HG03439 (cell line): ENCODE data around the gene LRRC43.
"Not testable (repeated sequence)": the region's sequence is repeated elsewhere in the genome, so short reads cannot be mapped to it uniquely, and the experiment has no call there.

Experiments used
- ATAC-seq: cut with Tn5 transposase; IDR thresholded peaks from one replicate; pipeline ENCODE4 v1.9.1; 2021; ENCODE audit warnings: mild to moderate bottlenecking, moderate library complexity; ENCODE audit not compliant: unreplicated experiment

Gene LRRC43

GRCh38 chr12:122190842-122191668, 8.1 kb downstream of the LRRC43 start:
- no peak for ATAC-seq

- no peak for ATAC-seq
These were observed 9.5 kb downstream of the LRRC43 start for GRCh38 chr12:122192441-122192840.

DNA sequence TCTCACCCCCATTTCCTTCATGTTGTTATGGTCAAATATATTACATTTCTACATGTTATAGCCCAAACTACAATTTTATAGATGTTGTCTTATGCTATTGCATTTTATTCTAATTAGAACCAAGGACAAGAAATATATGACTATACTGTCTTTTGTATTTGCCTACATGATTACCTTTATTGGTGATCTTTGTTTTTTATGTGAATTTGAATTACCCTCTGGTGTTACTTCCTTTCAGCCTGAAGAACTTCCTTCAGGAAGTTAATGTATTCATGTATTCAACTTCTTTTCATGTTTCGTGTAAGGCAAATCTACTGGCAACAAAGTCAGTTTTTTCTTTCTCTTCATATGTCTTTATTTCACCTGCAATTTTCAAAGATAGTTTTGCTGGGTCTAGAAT, 11.9 kb downstream of the LRRC43 start:
- no peak for ATAC-seq

DNA sequence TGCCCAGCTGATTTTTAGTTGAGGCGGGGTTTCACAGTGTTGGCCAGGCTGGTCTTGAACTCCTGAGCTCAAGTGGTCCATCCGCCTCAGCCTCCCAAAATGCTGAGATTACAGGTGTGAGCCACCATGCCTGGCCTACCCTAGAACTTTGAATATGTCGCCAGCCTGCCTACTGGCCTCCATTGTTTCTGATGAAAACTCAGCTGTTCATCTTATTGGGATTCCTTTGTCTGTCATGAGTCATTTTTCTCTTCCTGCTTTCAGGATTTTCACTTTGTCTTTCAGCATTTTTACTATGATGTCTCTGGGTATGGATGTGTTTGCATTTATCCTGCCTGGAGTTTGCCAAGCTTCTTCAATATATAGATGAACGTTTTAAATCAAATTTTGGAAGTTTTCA, 12.5 kb downstream of the LRRC43 start:
- no peak for ATAC-seq

DNA sequence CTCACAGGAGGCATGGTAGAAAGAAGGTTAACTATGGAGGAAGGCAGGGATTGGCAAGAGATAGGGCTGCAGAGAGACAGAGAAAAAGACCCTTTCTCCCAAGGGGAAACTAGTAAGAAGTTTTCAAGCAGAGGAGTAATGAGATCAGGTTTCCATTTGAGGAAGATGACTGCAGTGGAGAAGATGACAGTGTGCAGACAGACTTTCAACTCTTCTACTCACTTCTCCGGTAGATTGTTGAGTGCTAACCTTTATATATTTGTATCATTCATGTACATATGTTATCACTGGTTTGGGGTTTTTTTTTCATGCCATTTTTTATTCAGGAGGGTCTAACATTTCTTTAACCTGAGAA, 14.7 kb downstream of the LRRC43 start:
- ATAC-seq, result no peak

GRCh38 chr12:122199484-122200355, 16.8 kb downstream of the LRRC43 start:
- no peak for ATAC-seq

GRCh38 chr12:122200541-122201175, 17.7 kb downstream of the LRRC43 start:
- ATAC-seq, result no peak

DNA sequence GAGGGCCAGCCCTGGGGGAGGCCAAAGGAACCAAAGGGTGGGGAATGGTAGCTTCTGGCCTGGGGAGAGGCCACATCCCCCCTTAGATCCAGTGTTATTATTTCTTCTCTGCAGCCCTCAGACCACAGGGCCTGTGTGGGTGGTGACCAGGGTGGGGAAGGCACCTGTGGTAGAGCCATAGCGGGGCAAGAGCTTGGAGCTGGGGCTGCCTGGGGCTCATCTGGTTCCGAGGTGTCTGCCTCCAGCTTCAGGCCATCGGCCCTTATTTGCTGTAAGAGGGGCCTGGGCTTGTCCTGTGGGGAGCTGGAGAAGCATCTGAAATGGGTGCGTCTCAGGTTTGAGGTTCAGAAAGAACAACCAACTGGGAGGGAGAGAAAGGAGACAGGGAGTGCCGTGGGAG, 18.5 kb downstream of the LRRC43 start:
- no peak for ATAC-seq

GRCh38 chr12:122202017-122202416, 19.1 kb downstream of the LRRC43 start:
- ATAC-seq, result no peak

DNA sequence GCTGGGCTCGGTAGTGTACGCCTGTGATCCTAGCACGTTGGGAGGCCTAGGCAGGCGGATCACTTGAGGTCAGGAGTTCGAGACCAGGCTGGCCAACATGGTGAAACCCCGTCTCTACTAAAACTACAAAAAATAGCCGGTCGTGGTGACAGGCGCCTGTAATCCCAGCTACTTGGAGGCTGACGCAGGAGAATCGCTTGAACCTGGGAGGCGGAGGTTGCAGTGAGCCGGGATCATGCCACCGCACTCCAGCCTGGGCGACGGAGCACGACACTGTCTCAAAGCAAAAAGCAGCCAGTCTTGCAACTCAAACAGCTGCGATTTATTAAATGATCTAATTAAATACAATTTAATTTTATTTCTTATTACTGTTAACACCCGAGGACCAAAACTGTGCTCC, 19.9 kb downstream of the LRRC43 start:
- ATAC-seq, result not testable (repeated sequence)

GRCh38 chr12:122203301-122204166, 20.6 kb downstream of the LRRC43 start, which contains the start of gene B3GNT4:
B3GNT4 (plus strand) TSS chr12:122203709; CDS start chr12:122204619, 910 bp downstream.
- ATAC-seq, result no peak

GRCh38 chr12:122204167-122205052, 21.5 kb downstream of the LRRC43 start:
- ATAC-seq, result no peak

- ATAC-seq, result no peak
These were observed 22.4 kb downstream of the LRRC43 start for GRCh38 chr12:122205053-122205925.

DNA sequence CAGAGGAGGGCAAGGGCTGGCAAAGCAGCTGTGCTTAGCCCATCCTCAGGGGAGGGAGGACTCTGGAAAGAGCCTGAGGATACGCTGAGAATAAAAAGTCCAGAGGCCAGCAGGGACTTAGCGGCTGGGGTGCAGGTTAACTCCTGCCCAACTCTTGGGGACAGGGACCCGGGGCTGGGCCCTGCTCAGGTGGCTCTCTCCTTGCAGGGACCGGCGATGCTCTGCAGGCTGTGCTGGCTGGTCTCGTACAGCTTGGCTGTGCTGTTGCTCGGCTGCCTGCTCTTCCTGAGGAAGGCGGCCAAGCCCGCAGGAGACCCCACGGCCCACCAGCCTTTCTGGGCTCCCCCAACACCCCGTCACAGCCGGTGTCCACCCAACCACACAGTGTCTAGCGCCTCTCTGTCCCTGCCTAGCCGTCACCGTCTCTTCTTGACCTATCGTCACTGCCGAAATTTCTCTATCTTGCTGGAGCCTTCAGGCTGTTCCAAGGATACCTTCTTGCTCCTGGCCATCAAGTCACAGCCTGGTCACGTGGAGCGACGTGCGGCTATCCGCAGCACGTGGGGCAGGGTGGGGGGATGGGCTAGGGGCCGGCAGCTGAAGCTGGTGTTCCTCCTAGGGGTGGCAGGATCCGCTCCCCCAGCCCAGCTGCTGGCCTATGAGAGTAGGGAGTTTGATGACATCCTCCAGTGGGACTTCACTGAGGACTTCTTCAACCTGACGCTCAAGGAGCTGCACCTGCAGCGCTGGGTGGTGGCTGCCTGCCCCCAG, 23.4 kb downstream of the LRRC43 start:
- ATAC-seq, result no peak

DNA sequence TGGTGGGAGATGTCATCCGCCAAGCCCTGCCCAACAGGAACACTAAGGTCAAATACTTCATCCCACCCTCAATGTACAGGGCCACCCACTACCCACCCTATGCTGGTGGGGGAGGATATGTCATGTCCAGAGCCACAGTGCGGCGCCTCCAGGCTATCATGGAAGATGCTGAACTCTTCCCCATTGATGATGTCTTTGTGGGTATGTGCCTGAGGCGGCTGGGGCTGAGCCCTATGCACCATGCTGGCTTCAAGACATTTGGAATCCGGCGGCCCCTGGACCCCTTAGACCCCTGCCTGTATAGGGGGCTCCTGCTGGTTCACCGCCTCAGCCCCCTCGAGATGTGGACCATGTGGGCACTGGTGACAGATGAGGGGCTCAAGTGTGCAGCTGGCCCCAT, 24.1 kb downstream of the LRRC43 start:
- ATAC-seq, result no peak

GRCh38 chr12:122207391-122207790, 24.5 kb downstream of the LRRC43 start:
- ATAC-seq, result no peak

DNA sequence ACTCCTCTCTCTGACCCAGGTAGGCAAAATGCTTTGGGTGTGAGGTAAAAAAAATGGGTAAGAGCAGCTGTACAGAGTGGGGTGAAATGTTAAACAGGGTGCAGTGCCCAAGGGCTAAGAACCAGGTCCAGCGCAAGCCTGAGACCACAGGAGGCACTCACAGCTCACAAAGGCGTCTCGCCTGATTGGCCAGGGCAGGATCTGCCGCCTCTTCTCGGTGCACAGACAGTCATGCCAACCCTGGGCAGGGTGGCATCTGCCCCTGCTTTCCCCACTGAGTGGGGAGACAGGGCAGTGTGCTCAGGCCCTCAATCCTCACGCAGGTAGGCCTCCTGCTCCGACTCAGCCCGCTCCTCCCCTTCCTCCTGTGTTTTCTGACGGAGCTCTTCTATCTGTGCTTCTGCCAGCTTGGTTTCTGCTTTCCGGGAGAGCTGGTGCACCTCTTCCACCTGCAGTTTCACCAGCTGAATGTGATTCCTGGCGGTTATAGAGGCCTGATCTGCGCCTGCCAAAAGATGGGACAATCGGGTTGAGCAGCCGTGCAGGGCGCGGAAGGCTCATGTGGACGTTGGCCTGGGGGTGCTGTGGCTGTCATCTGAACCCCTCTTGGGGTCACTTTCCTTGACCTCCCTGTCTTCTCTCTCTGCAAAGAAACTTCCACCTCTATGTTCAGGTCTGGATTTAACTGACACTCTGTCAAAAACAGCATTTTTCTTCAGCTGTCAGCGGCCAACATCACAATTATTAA, 25.3 kb downstream of the LRRC43 start:
- ATAC-seq, result no peak
